ENCODE results near the gene AKAP4. TPM values are rescaled to one million over a fixed set of nuclear protein-coding genes. Genes with fewer than 3 reads are reported as not detected.

The AKAP4 gene
- not detected in 2 replicates for total RNA-seq

GRCh38 chrX:50200907-50201306 is at the start of gene AKAP4:
Gene AKAP4, minus strand, starts transcription at chrX:50201007. Its CDS starts 118 bp downstream, at chrX:50200889.

GRCh38 chrX:50204364-50204899 is 3.6 kb upstream of the AKAP4 start, which contains the start of gene CCNB3:
Gene CCNB3, plus strand, starts transcription at chrX:50204765. Its CDS starts 80,399 bp downstream, at chrX:50285164.

Other genes starting within 250 kb of the AKAP4 start
- gene CCNB3, start 3.8 kb upstream of the AKAP4 start, total RNA-seq = 0.18 TPM in 1 of 2 replicates, not detected in the other

All from cardiac atrium fibroblast (primary cell).